GM19238 (cell line): ENCODE data around the gene SPDEF.

ENCODE experiments used
- DNase-seq: peaks from one replicate; pipeline ENCODE4 v3.0.0; 2011; ENCODE audit warnings: low spot score; ENCODE audit not compliant: insufficient read length

Gene SPDEF

GRCh38 chr6:34515473-34516387 is 40.4 kb downstream of the SPDEF start:
- no peak for DNase-seq

- no peak for DNase-seq
Measured at GRCh38 chr6:34514593-34515472, 41.3 kb downstream of the SPDEF start.

GRCh38 chr6:34514112-34514511 is 42.0 kb downstream of the SPDEF start:
- DNase-seq, result no peak

GRCh38 chr6:34513646-34514045 is 42.5 kb downstream of the SPDEF start:
- no peak for DNase-seq

DNA sequence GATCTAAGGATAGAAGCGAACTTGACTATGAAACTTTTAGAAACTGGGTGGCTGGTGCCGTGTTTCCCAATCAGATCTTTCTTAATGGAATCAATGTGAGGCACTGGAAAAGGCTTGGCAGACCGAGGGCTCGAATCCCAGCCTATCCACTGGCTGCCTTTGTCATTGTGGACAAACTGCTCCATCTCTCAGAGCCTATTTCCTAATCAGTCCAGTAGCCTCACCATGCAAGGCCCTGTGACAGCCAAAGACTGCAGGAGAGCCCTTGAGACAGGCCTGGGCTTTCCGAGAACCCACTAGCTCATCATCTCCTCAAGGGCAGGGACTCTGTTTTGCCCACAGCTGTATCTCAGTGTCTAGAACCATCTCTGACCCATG is 43.4 kb downstream of the SPDEF start:
- no peak for DNase-seq

DNA sequence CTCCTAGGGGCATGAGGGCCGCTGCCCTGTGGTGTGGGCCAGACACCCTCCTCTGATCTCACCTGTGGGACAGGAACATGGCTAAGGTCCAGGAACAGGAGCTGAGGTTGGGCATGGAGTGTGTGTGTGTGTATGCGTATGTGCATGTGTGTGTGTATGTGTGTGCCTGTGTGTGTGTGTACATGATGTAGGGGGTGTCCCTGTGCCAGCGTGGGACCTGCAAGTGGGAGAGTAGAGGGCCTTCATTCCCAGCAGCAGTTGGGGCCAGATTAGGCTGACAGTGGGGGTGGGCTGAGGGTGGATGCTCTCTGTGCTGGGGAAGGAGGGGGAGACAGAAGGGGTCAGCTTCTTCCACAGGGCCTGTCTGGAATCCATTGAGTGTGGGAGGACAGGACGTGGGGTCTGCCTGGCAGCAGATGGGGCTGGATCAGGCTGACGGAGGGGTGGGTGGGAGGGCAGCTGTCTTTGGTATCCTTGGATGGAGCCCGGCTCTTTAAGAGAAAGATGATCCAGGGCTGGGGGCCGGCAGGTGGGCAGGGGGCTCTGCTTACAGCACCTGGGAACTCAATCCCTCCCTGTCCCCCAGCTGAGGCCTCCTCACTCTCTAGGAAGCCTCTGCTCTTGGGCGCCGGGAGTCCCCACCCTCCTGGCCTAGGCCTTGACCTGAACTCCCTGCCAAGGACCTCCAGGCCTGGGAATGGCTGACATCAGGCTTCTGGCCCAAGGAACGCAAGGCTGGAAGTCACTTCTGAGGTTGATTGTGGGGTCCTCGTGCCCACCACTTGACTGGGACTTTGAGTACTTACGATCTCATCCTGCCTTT is 44.0 kb downstream of the SPDEF start:
- no peak for DNase-seq

- no peak for DNase-seq
Measured at GRCh38 chr6:34511214-34511914, 44.8 kb downstream of the SPDEF start.

DNA sequence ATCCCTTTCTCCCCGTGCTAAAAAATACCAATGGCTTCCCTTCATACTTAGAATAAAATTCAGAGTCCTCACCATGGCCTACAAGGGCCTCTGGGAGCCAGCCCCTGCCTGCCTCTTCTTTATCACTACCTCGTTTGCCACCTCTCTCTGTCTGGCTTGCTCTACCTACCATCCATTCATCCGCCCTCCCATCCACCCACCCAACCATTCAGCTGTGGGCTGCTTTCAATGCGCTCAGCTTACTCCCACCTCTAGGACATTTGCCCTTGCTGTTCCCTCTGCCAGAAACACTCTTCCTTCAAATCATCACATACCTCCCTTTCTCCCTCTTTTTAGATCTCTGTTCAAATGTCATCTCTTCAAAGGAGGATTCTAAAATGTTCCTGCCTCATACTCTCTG is 45.8 kb downstream of the SPDEF start:
- DNase-seq, result no peak

DNA sequence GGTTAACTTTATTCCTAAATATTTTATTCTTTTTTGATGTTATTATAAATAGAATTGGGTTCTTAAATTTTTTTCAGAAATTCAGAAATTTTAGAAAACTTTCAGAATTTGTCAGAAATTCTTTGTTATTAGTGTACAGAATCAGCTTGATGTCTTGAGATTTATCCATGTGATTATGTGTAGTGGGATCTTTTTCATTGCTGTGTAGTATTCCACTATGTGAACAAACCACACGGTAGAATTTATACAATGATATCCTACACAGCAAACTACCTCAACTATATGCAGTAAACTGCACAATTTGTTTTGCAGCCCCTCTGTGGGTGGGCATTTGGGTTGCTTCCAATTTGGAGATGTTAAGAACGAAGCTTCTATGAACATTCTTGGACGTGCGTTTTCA is 46.3 kb downstream of the SPDEF start:
- no peak for DNase-seq

- no peak for DNase-seq
Measured at GRCh38 chr6:34508425-34508824, 47.7 kb downstream of the SPDEF start.

DNA sequence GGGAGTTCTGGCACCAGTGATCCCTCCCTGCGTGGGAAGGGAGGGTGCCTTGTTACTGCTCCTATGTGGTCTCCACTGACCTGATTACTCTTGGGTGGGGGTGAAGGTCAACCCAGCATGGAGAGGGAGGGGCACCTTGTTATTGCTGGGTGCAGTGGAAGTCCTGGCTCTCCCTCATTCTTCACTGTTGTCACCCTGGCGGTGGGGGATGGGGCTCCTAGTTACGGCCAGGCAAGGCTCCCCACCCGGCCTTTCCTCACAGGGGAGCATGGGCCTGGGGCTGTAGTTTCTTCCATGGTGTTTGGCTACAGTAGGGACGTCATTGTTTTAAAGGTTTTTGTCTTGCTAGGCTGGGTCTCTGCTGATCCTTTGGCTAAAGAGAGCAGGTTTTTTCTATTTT is 49.4 kb downstream of the SPDEF start:
- DNase-seq, result no peak

GRCh38 chr6:34497411-34497810 is 58.7 kb downstream of the SPDEF start:
- DNase-seq, result no peak

- DNase-seq, result no peak
Measured at GRCh38 chr6:34496103-34496685, 59.9 kb downstream of the SPDEF start.

GRCh38 chr6:34494973-34495372 is 61.2 kb downstream of the SPDEF start:
- no peak for DNase-seq

GRCh38 chr6:34493344-34493743 is 62.8 kb downstream of the SPDEF start:
- no peak for DNase-seq

- no peak for DNase-seq
Measured at GRCh38 chr6:34491091-34491430, 65.1 kb downstream of the SPDEF start.

DNA sequence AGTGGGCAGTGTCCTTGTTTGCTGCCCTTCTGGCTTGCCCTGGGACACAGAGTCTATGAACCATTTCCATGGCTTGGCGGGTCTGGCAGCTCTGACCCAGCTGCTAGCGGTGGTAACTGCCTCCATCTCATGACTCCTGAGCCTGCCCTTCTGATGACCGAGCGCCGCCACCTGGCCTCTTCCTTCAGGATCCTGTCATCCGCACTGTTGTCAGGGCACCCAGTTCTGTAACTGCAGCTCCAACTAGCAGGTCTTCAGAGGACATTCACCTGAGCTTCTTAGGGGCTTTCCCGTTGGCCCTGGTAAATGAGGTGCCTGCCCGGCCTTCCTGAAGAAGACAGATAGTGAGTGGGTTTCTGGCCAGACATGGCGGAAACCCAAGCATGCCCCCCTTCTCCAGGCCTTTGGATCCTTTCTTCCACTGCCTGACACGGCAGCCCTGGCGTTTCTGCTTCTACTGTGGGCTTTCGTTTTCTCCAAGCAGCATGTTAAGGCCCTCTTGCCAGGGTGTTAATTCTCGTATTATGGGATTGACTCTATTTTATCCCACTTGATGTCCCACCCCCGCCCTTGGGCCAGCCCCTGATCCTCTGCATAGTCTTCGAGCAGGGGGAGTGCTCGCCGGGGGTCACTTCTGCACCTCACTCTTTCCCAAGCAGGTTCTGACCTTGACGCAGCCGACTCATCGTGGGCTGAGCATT is 65.6 kb downstream of the SPDEF start:
- DNase-seq, result no peak

- DNase-seq, result no peak
Measured at GRCh38 chr6:34489207-34489805, 66.8 kb downstream of the SPDEF start.
